Activated effector memory CD4-positive, alpha-beta T cell treated with Interleukin-2 at 50 U/mL for 16 hours (primary cell): ENCODE results near the gene TPBG.

Experiments
- DNase-seq: peaks from one replicate; pipeline ENCODE4 v3.0.0-alpha.2; 2020

Gene TPBG

GRCh38 chr6:82363428-82364086 lies at the start of gene TPBG:
TSS of gene TPBG (plus strand) at chr6:82363817. CDS start at chr6:82364962, 1,145 bp downstream.
- peak; percentile 4 for DNase-seq

GRCh38 chr6:82322386-82322785 lies 41.2 kb upstream of the TPBG start:
- DNase-seq = no peak

GRCh38 chr6:82329766-82330165 lies 33.9 kb upstream of the TPBG start:
- DNase-seq = no peak

GRCh38 chr6:82330171-82330804 lies 33.3 kb upstream of the TPBG start:
- DNase-seq = no peak

- DNase-seq = no peak
These were observed 32.4 kb upstream of the TPBG start for GRCh38 chr6:82331031-82331773.

GRCh38 chr6:82333781-82334180 lies 29.8 kb upstream of the TPBG start:
- DNase-seq = no peak

- no peak for DNase-seq
These were observed 25.8 kb upstream of the TPBG start for GRCh38 chr6:82337688-82338257.

GRCh38 chr6:82348130-82348529 lies 15.5 kb upstream of the TPBG start:
- DNase-seq = no peak

- DNase-seq = no peak
These were observed 9.8 kb upstream of the TPBG start for GRCh38 chr6:82353848-82354247.

GRCh38 chr6:82360552-82360951 lies 3.1 kb upstream of the TPBG start:
- no peak for DNase-seq

- DNase-seq = no peak
These were observed 2.0 kb upstream of the TPBG start for GRCh38 chr6:82361631-82362030.

- DNase-seq = no peak
These were observed 1.5 kb upstream of the TPBG start for GRCh38 chr6:82362144-82362543.

GRCh38 chr6:82362878-82363427 lies 664 bp upstream of the TPBG start:
- DNase-seq = no peak

GRCh38 chr6:82364087-82365015 lies 734 bp downstream of the TPBG start:
- DNase-seq = no peak

GRCh38 chr6:82365016-82365795 lies 1.6 kb downstream of the TPBG start:
- DNase-seq = no peak

- DNase-seq = no peak
These were observed 4.1 kb downstream of the TPBG start for GRCh38 chr6:82367704-82368103.

- DNase-seq = no peak
These were observed 7.2 kb downstream of the TPBG start for GRCh38 chr6:82370788-82371187.

- DNase-seq = no peak
These were observed 8.4 kb downstream of the TPBG start for GRCh38 chr6:82371799-82372546.

- no peak for DNase-seq
These were observed 9.0 kb downstream of the TPBG start for GRCh38 chr6:82372656-82373055.

- DNase-seq = no peak
These were observed 10.9 kb downstream of the TPBG start for GRCh38 chr6:82374516-82374915.

- DNase-seq = no peak
These were observed 13.0 kb downstream of the TPBG start for GRCh38 chr6:82376636-82377035.
